ENCODE measurements around the gene PIH1D2.

GRCh38 chr11:112025707-112026106, 48.1 kb downstream of the PIH1D2 start:
- TF ChIP-seq POLR2A (IDR thresholded peaks at IDR 0.05), result no peak
- no peak for TF ChIP-seq CTCF (IDR thresholded peaks at IDR 0.05)
